AML-193 (cell line): Measurements from ENCODE around the gene SDK2.
"Not testable (repeated sequence)": the region's sequence is repeated elsewhere in the genome, so short reads cannot be mapped to it uniquely, and the experiment has no call there.

Experiments used
- DNase-seq, 2 experiments: peaks; one replicate each; lab custom pipeline; 2025; lab: John Stamatoyannopoulos, UW

SDK2 gene

GRCh38 chr17:73480740-73481139 is 163.5 kb downstream of the SDK2 start:
- DNase-seq: no peak

GRCh38 chr17:73478768-73479424 is 165.3 kb downstream of the SDK2 start:
- no peak for DNase-seq

DNA sequence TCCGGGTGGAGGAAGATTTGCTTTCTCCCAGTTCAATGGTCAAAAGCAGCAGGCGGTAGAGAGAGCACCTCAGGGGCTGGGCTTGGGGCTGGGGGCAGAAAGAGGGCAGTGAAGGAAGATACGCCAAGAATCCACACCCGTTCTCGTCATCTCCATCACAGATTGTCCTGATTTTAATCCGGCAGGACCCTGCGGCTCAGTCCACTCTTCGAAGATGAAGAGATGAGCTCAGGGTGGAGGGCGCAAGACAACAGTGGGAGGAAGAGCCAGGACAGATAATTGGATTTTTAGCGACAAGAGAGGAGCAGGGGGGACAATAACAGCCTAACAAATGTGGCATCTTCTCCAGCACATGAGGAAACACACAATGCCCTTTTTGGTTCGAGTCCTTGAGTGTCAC is 165.9 kb downstream of the SDK2 start:
- DNase-seq: no peak

GRCh38 chr17:73476890-73477350 is 167.3 kb downstream of the SDK2 start:
- no peak for DNase-seq

DNA sequence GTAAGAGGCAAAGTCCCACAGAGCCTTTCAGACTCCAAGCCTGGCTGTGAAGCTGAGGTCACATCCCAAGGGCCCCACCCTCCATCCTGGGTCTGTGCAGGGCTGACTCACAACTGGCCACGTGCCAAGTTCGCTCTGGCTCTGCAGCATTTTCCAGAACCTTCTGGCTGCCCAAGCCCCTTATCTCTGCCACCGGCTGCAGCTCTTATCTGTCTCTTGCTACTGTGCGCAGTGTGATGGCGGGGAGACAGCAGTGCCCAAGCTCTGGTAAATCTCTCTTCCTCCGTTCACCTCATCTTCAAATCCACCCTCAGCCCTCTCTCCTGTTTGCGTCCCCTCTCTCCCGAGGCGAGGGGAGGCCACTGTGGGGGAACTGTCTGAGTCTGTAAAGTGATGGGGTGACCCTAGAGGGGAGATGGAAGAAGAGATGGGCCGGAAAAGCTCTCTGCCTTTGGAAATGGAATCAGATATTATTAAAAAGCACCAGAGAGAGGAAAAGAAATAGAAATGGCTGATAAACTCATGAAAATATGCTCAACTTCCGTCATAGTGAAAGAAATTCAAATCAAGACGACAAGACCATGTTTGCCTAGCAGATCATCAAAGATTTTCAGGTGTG is 169.8 kb downstream of the SDK2 start:
- DNase-seq: no peak

DNA sequence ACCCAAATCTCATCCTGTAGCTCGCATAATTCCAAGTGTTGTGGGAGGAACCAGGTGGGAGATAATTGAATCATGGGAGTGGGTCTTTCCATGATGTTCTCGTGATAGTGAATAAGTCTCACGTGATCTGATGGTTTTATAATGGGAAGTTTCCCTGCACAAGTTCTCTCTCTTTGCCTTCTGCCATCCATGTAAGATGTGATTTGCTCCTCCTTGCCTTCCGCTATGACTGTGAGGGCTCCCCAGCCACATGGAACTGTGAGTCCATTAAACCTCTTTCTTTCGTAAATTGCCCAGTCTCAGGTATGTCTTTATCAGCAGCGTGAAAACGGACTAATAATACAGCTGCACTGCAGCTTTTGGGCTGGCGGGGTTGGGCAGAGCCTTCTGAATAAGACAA is 171.5 kb downstream of the SDK2 start:
- not testable (repeated sequence) for DNase-seq

GRCh38 chr17:73471924-73472323 is 172.3 kb downstream of the SDK2 start:
- no peak for DNase-seq

DNA sequence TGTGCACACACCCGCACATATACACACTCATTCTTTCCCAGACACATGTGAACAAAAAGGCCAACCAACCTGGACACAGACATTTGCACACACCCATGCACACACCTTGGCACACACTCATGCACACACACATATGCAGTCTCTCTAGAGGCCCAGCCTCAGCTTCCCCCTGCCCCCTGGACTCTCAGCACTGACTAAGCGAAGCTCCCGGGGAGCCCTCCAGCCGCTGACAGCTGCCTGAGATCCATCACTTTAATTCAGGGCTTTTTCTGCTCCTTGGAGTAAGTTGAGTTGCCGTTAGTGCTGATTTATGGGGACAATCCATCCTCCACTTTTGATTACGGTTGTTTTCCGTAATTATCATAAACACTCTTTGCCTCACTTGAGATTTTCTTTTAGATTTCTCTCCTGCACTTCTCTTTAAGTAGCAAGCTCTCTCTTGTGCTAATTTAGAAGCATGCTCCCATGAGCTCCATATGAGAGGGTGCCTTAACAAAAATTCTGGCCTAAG is 173.9 kb downstream of the SDK2 start:
- DNase-seq: no peak

DNA sequence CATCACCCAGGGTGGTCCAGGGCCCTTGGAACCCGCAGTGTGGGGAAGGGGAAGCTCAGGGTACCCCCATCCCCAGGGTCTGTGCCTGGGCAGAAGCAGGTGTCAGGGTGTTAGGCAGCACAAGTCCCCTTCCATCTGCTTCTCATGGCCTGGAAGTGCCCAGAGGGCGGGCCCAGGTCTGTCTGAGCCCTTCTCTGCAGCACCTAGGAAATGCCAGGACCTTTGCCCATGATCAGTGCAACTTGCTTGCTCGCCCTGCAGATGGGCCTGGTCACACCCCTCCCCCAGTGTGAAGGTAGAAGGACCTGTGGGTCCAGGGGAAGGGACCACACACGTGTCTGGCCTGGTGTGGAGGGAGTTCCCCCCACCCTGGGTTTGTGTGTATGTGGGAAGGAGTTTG is 174.9 kb downstream of the SDK2 start:
- DNase-seq: no peak

GRCh38 chr17:73468221-73468620 is 176.0 kb downstream of the SDK2 start:
- no peak for DNase-seq

GRCh38 chr17:73467651-73468050 is 176.6 kb downstream of the SDK2 start:
- no peak for DNase-seq

GRCh38 chr17:73466704-73467433 is 177.4 kb downstream of the SDK2 start:
- DNase-seq: no peak

GRCh38 chr17:73465953-73466230 is 178.4 kb downstream of the SDK2 start:
- DNase-seq: no peak

DNA sequence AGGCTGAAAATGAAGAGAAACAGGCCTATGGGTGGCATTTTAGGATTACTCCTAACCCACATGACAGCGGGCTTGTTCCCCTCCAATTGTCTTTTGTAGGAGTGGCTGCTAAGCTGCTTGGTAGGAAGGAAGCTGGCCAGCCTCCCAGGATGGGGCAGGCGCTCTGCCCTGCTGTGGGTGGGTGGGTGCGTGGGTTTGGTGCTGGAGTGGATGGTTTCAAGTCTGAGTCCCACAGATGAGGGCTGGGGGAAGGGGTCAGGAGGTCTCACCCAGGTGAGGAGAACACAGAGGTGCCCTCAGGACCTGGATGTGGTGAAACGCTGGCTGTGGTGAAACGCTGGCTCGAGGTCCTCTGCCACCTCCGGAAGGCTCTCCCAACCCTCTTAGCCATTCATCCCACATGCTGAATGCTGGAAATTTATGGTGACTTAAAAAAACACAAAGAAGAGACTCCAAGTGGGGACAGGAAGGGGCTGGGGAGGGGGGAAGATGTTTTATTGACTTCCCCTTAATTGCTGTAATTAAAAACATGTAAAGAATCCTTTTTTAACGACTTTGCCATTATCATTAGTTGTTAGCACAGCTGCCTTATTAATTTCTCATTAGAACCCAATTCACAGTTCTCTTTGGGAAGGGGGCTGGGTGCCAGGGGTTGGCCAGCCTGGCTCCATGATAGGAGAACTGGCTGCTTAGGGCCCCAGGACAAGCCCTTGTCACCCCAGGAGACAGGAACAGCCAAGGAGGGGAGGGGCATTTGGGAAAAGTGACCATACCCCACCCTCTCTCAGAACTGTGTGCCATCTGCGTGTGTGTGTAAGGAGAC is 178.9 kb downstream of the SDK2 start:
- DNase-seq: no peak

DNA sequence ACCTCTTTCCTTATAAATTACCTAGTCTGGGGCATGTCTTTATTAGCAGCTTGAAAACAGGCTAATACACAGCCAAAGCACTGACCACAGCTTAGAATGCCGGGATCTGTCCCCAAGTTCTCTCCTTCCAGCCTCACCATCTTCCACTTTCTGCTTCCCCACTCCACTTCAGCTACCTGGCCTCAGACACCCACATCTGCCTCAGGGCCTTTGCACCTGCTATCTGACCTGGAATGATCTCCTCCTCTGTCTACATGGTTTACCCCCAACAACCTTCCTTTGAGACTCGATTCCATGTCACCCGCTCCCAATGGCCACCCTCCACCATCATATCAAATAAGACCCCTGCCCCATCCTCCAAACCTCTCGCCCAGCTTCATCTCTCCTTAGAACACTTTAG is 179.8 kb downstream of the SDK2 start:
- no peak for DNase-seq

GRCh38 chr17:73463821-73464220 is 180.4 kb downstream of the SDK2 start:
- DNase-seq: no peak

DNA sequence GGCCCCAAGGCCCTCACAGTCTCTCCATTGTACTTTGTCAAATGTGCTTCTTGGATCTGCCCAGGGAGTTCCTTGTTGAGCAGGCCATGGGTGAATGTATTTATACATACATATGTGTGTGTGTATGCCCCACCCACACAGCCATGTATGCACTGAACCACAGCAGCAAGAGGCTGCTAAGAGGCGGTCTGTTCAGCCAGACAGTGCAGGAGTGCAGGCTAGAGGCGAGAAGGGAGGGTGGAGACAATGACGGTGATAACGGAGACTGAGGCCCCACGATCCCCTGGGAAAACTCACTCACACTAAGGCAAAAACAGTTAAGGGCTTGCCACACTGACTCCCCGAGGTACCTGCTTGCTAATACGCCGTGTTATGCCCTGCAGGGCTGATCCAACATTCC is 181.4 kb downstream of the SDK2 start:
- no peak for DNase-seq

- no peak for DNase-seq
Measured at GRCh38 chr17:73459980-73460379, 184.3 kb downstream of the SDK2 start.

DNA sequence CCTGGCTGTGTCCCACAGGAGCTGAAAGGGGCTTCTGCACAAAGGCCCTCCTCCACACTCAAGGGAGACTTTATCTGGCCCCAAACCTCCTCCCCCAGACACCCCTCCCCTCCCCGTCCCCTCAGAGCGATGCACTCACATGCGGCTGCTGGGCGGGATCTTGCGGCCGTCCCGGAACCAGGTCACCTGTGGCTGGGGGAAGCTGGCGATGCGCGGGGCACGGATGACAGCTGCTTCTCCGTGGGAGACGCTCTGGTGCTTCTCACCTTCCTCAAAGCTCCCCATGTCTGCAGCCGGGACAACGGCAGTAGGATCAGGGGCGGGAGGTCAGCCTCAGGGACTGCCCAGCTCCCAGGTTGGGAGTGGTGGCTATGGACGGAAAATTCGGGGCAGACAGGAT is 188.5 kb downstream of the SDK2 start:
- DNase-seq: no peak

DNA sequence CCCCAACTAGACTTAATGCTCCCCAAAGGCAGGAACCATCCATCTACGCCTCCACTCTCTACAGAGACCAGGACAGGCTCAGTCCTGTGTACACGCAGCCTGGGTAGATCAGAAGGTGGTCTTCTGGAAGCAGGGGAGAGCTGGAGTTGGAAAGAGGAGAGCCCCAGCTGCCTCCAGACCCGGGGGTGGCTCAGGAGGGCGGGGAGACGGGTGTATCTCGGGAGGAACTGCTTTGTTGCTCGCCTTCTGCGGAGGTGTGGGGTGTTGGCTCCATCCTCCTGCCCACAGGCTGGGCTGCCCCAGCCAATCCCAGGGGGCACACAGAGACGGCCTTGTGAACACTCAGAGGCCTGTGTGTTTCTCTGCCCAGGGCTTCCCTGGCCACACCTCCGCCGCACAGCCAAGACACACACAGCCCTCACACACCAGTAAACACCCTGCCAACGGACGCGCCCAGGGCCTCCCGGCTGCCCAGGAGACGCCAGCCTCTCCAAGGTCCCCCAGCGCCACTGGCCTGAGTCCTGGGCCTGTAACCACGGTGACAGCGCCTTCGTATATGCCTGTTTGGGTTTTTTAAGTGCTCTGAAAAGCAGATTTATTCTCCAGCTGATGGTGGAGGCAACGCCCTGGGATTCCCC is 189.1 kb downstream of the SDK2 start:
- no peak for DNase-seq

DNA sequence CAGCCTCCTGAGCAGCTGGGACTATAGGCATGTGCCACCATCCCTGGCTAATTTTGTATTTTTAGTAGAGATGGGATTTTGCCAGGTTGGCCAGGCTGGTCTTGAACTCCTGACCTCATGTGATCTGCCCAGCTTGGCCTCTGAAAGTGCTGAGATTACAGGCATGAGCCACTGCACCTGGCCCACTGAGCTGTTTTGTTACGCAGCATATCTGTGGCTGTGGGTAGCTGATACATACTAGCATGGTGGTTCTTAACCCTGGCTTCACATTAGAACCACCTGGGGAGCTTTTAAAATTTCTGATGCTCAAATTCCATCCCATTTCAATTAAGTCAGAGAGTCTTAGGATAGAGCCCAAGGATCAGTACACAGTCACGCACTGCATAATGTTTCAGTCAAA is 190.8 kb downstream of the SDK2 start:
- not testable (repeated sequence) for DNase-seq

DNA sequence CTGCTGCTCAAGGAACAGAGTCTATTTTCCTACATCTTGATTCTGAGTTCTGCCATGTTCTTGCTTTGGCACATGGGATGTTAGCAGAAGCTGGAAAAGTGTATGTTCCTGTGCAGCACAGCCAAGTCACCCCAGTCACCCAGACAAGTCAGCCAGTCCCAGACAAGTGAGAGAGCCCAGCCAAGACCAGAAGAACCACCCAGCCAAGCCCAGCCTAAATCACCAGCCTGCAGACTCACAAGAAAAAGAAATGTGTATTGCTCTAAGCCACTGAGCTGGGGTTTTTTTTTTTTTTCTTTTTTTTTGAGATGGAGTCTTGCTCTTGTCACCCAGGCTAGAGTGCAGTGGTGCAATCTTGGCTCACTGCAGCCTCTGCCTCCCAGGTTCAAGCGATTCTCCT is 191.2 kb downstream of the SDK2 start:
- no peak for DNase-seq
